GM18861 (cell line): Measurements from ENCODE around the gene EEF1A2.
"Not testable (repeated sequence)": the region's sequence is repeated elsewhere in the genome, so short reads cannot be mapped to it uniquely, and the experiment has no call there.

Experiments
- ATAC-seq: cut with Tn5 transposase; IDR thresholded peaks from one replicate; pipeline ENCODE4 v1.9.1; 2021; ENCODE audit not compliant: unreplicated experiment

The EEF1A2 gene

DNA sequence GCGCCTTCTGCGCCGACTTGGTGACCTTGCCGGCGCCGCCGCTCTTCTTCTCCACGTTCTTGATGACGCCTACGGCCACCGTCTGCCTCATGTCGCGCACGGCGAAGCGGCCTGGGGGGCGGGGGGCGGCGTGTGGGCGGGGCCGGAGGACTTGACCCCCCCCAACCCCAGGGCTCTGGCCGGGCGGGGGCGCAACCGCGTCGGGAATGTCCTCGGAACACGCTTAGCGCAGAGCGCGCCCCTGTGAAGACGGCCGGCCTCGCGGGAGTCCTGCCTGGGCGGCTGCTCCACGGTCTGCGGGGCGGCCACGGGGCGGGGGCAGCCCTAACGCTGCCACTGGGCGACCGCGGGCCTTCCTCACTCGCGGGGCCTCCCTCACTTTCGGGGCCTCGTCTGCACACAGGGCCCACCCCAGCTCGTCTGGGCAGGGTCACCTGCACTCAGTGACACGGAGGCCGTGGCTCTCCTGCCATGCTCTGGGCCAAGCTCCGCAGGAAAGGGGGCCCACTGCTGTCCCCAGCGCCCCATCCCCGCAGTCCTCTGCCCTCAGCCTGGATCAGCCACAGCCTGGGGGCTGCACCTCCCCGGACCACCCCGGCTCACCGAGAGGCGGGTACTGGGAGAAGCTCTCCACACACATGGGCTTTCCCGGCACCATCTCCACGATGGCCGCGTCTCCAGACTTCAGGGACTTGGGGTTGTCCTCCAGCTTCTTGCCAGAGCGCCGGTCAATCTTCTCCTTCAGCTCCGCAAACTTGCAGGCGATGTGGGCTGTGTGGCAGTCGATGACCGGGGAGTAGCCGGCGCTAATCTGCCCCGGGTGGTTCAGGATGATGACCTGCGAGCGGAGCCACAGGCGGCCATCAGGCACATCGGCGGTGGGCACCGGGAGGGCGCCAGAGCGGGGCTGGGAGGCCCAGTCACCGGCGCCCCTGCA is 10.3 kb downstream of the EEF1A2 start:
- no peak for ATAC-seq

DNA sequence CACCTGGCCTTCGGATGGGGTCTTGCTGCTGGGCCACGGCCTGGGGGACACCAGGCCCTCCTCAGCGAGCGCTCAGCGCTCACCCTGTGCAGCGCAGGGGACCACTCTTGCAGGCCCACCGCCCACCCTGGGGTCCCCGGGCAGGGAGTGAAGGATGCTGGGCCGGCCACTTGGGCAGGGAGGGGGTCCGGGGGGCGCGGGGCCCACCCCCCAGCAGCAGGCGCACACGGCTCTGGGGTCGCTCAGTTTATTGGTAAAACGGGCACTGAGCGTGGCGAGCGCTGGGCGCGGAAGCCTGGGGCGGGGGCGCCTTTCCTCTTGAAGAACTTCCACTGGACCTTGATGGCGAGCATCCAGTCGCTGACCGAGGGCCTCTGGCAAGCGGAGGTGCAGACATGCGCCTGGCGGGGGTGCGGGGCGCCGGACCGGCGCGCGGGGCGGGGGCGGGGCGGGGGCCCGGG is 11.1 kb downstream of the EEF1A2 start:
- ATAC-seq = no peak

- no peak for ATAC-seq
Measured at GRCh38 chr20:63487116-63487764, 11.6 kb downstream of the EEF1A2 start.

GRCh38 chr20:63486300-63486855 is 12.5 kb downstream of the EEF1A2 start:
- no peak for ATAC-seq

DNA sequence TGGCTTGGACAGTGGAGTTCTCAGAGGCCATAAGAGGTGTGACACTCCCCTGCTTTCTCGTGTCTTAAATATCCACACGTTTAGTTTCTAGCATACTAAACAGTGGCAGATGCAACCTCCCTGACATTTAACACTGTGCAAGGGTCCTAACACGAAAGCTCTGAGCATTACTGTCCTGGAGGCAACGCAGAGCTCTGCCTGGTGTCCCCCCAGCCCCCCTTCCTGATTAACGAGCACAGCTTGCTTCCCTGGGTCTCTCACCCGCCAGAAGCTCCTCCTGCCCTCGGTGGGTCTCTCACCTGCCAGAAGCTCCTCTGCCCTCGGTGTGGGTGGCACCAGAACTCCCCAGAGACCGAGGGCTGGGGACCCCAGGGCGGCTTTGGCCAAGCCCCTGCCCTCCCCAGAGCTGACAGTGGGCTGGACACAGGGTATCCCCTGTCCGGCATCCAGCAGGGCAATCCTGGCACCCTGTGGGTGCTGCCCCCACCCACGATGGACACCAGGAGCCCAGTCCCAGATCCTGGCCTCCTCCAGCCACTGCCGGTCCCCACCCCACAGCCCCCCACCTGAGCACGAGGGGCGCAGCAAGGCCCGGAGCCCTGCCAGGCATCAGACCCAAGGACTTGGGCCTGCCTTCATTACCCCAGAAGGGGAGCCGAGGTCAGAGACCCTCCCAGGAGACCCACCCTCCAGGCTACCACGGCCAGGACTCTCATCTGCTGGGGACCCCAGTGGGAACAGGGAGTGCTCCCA is 14.1 kb downstream of the EEF1A2 start:
- no peak for ATAC-seq

- ATAC-seq = no peak
Measured at GRCh38 chr20:63484236-63484635, 14.6 kb downstream of the EEF1A2 start.

GRCh38 chr20:63483834-63484233 is 15.0 kb downstream of the EEF1A2 start:
- ATAC-seq = no peak

GRCh38 chr20:63482021-63482587 is 16.8 kb downstream of the EEF1A2 start:
- no peak for ATAC-seq

DNA sequence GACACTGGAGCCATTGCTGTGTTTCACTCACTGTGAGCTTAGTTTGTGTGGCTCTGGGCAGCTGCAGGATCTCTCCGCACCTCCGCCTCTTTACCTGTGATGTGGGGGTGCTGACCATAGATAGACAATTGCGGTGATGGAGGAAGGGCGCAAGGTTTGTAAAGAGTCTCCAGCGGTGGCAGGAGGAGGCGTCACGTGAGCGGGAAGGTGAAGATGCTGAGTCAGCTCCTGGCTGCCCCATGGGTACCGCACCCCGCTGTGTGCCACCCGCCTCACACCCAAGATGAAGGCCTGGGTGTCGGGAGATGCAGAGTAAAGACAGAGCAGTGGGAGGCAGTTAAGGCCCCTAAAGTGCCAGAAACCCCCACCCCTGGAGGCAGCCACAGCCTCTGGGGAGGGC is 17.4 kb downstream of the EEF1A2 start:
- ATAC-seq = no peak

DNA sequence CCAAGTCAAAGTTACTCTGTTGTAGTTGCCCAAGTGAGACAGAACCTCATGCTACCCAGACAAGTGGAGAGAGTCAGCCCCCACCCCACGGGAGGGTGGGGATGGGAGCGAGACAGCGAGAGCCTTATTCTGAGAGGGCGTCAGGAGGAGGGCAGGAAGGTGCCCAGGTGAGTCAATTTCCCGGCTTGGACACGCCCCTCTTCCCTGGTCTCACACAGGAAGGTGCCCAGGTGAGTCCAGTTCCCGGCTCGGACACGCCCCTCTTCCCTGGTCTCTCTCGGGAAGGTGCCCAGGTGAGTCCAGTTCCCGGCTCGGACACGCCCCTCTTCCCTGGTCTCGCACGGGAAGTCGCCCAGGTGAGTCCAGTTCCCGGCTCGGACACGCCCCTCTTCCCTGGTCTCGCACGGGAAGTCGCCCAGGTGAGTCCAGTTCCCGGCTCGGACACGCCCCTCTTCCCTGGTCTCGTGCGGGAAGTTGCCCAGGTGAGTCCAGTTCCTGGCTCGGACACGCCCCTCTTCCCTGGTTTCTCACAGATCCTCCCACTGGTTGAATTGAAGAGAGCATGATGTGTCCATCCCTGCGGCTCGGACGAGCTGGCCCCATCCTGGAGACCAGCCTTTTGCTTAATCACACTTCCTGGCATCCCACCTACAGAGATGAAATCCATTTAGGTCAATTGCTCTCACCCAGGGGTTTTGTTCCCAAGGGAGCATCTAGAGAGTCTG is 19.0 kb downstream of the EEF1A2 start:
- not testable (repeated sequence) for ATAC-seq

DNA sequence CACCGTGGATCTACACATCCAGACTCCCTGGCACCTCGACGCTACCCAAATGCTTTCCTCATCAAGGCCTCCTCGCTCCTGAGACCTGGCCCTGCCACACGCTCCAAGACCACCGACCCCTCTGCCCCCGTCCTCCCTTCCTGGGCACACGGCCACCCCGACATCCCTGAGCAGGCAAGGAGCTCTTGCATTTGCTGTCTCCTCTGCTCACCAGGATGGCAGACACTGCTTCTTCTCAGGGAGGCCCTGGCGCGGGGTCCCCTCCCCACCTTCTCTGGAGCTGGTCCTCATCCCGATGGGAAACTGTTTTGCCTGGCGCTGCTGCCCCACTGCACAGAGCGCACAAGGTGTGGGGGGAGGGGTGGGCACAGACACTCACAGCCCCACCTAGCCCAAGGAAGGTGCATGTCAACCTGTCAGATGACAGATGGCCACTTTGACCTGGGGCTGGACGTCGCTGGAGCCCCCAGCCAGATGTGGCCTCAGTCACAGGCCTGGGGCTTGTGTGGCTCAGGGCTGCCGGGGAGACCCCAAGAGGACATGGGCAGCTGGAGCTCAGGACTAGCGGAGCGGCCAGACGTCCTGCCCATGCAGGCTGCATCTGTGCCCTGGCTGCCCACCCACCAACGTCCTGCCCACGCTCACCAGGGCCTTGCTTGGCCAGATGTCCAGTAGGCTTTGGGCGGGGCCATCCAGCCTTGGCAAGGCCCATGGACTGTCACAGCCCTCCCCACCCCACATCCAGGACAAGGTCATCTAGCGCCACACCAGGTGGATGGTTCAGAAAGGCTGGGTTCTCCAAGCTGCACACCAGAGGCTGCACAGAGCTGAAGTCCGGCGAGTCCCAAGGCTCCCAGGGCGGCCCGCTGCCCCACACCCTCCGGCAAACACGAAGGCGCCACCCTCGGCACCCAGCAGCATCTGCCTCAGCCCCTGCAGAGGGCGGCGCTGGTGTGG is 20.3 kb downstream of the EEF1A2 start:
- ATAC-seq = no peak

- no peak for ATAC-seq
Measured at GRCh38 chr20:63477944-63478343, 20.9 kb downstream of the EEF1A2 start.

DNA sequence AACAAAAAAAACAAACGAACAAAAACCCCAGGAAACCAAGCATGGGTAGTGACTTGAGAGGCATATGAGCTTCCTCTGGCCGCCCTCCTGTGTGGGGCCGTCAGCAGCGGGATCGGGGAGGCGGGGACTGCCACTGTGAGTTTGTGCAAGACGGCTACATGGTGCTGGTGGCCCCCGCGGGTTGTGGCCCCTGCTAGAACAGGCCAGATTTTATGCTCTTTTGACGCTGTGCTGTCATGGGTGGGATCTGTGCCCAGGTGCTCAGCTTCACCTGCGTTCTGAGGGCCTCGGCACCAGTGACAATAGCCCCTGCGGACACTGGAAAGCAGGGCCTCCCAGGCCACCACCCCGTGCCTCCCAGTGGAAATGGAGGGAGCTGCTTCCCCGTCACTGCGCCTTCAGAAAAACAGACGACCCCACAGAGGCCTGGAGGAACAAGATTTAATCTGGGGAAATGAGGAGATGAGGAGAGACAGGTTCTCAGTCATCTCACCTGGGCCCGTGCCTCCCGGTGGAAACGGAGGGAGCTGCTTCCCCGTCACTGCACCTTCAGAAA is 21.7 kb downstream of the EEF1A2 start:
- ATAC-seq = no peak

DNA sequence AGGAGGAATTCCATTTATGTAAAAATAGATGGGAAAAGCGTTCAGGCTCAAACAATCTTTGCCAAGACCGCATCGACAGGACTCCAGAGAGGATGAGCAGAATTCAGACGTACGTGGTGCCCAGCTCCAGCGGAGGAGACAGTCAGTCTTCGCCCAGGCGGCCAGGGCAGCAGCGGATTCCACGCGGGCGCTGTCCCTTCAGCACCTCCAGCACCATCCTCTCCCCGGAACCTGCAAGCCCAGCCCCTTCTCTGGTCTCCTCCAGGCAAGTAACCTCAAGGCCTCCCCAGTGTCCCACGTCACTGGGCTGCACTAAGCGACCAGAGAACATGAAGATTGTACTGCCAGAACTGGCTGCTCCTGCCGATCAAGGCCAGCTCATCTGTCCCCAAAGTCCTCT is 23.7 kb downstream of the EEF1A2 start:
- ATAC-seq = no peak

DNA sequence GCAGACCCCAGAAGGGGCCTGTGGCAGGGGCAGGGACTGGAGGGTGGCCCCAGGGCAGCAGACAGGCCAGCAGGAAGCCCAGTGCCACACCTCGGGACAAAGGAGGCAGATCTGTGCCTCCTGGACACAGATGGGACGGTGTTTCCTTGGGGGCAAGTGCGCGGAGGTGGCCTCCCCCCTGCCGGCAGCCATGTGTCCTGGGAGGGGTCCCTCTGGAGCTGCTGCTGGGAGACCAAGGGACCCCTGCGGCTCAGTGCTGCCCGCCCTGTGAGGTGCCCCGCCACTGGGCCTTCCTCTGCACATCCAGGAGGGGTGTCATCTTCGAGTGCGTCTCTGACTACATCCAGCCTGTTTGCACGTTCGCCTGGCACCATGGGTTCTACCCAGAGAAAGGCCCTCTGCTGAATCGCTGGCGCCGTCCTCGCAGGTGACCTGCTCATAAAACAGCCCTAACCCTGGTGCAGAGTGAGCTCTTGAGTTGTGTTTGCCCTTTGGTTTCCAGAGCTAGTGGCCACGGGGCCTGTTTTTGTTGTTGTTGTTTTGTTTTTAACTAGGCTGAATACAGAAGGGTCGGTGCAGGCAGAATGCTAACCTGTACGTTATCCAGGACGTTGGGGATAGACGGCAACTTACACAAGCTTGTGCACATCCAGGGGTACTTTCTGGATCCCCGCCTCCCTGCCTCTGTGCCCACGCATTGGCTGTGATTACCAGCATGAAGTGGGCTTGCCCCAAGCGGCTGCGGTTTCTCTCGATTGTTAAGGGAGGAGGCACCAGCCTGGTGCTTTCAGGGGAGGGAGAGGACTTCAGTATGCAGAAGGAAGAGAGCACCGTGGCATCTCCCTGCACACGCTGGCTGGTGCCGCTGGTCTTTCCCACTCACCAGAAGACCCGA is 25.1 kb downstream of the EEF1A2 start:
- ATAC-seq = no peak

- ATAC-seq = no peak
Measured at GRCh38 chr20:63472862-63473390, 26.0 kb downstream of the EEF1A2 start.

DNA sequence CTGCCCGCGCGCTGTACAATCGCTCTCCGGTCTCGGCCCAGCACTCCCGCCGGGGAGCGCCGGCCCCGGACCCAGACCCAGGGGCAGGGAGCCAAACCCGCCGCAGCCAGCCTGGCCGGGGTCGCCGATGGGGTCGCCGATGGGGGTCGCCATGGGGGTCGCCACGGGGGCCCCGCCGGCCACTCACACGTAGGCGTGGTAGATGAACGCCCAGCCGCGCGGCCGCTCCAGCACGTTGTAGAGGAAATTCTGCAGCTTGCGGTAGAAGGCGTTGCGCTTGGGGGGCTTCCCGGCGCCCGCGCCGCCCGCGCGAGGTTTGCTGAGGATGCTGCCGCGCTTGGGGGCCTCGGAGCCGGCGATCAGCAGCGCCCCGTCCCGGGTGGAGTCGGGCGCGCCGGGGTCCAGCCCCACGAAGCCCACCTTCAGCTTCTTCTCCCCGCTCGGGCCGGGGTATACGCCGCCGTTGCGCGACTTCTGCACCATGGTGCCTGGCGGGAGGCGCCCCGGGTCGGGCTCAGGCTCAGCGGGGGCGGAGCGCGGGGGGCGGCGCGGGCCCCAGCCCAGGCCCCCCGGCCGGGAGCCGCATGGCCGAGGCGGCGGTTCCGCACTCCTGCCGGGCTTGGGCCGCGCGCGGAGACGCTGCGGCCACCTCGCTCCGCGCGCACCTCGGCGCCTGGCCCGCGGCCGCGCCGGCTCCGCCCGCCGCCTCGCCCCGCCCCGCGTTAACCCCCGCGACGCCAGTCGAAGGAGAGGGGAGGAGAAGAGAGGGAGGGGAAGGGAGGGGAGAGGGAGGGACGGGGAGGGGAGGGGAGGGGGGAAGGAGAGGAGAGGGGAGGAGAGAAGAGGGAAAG is 26.7 kb downstream of the EEF1A2 start, which contains the start of gene KCNQ2:
TSS of gene KCNQ2 (minus strand) at position 675 of the 851 bp plus-strand sequence. CDS start at position 483, 192 bp downstream.
- ATAC-seq = no peak
